GM12864 (cell line): Measurements from ENCODE around the gene MSI1.

Source experiments
- DNase-seq: peaks from one replicate; pipeline ENCODE4 v3.0.0-alpha.2; 2011; ENCODE audit warnings: low read depth
- H3K4me3 ChIP-seq: 2 replicates; pipeline ENCODE4 v1.5.1; 2011; ENCODE audit warnings: mild to moderate bottlenecking, low read depth, low read length, control low read depth
- TF ChIP-seq, protein P1 (sequence below): IDR thresholded peaks from 2 replicates; pipeline ENCODE4 v1.5.1; 2011; ENCODE audit warnings: low read depth, mild to moderate bottlenecking, moderate library complexity, low read length, control low read depth, inconsistent platforms; ENCODE audit errors: missing control alignments

MSI1 gene

DNA sequence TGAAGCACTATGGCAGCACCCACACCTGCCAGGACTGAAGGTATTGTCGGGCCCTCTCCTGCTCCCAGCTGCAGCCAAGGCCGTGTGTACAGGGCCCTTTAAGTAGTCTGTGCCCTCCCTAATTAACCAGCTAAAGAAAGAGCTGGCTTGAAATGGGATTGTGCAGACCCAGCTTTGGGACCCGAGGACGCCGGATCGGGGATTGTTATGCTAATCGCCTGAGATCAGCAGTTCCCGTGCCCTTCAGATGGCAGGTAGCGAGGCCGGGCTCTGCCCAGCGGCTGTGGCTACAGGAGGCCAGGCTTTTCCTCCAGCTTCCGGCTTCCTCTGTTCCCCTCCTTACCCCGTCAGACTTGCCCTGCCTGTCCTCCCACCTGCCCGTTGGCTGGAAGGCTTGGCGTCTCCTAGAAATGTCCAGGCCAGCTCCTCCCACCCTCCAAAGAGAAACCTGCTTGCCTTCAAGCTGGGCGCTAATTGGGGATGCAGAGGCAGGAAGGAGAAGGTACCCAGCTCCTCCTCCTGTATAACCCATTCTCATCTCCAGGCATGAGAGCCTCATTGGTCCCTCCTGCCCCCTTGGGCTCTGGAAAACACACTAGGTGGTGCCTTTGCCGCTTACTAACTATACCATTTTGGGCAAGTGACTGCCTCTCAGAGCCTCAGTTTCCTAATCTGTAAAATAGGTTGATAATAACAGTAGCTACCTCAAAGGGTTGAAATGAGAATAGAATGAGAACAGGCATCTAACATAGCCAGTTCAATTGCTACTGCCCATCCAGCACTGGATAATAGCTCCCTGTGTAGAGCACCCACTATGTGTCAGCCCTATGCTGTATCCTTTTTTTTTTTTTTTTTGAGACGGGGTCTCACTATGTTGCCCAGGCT is 25.8 kb upstream of the MSI1 start:
- TF ChIP-seq, protein P1, sequence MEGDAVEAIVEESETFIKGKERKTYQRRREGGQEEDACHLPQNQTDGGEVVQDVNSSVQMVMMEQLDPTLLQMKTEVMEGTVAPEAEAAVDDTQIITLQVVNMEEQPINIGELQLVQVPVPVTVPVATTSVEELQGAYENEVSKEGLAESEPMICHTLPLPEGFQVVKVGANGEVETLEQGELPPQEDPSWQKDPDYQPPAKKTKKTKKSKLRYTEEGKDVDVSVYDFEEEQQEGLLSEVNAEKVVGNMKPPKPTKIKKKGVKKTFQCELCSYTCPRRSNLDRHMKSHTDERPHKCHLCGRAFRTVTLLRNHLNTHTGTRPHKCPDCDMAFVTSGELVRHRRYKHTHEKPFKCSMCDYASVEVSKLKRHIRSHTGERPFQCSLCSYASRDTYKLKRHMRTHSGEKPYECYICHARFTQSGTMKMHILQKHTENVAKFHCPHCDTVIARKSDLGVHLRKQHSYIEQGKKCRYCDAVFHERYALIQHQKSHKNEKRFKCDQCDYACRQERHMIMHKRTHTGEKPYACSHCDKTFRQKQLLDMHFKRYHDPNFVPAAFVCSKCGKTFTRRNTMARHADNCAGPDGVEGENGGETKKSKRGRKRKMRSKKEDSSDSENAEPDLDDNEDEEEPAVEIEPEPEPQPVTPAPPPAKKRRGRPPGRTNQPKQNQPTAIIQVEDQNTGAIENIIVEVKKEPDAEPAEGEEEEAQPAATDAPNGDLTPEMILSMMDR, result no peak
- DNase-seq, result no peak

DNA sequence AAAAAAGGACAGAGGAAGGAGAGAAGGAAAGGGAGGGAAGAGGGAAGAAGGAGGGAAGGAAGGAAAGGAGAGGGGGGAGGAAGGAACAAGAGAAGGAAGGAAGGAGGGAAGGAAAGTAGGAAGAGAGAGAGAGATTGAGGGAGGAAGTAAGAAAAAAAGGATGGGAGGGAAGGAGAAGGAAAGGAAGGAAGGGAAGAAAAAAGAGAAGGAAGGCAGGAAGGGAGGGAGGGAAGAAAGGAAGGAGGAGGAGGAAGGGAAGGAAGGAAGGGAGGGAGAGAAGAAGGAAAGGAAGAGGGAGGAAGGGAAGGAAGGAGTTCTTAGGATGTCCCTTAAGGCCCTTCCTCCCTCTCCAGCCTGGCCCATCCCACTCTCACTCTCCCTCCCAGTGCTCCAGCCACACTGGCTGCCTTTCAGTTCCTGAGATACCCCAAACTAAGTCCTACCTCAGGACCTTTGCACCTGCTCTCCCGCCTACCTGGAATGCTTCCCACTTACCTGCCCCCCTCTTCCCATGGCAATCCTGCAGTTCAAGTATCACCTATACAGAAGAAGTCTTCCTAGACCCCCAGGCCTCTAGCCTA is 21.7 kb upstream of the MSI1 start:
- H3K4me3 ChIP-seq, result no peak overlapping the region
- TF ChIP-seq, protein P1, result no peak
- no peak for DNase-seq

More for the DNA sequence above, 25.8 kb upstream of the MSI1 start:
- no peak overlapping the region for H3K4me3 ChIP-seq

DNA sequence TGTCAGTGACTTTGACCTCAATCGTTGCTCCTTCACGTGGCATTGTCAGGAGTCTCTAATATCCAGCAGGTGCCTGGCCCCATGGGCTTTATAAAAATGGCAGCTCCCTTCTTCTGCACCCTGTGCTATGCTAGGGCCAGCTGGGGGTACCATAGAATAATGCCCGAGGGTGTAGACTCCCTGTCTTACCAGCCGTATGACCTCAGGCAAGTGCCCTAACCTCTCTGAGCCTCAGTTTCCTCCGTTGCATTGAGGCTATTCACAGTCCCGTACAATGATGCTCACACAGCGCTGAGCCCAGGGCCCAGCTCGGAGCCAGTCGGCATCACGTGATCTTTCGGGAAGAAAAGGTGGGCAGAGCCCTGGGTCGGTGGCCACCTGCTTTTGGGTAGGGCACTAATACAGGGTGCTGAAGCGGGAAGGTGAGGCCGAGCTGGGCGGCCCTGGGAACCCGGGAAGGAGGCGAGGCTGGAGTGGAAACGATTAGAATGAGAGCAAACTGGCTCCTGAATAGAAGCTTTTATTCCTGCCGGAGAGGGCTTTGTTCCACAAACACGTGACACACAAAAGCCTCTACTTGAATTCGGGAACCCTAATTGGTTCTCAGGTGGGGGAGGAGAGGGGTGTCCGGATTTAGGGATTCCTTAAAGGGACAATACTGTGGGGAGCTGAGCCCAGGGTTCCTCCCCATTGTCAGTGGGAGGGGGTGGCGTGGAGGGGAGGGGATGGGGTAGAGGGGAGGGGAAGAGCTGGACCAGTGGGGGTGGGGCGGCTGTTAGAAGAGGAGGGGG is 19.9 kb upstream of the MSI1 start:
- H3K4me3 ChIP-seq, result no peak overlapping the region
- TF ChIP-seq, protein P1, result no peak
- DNase-seq, result no peak

DNA sequence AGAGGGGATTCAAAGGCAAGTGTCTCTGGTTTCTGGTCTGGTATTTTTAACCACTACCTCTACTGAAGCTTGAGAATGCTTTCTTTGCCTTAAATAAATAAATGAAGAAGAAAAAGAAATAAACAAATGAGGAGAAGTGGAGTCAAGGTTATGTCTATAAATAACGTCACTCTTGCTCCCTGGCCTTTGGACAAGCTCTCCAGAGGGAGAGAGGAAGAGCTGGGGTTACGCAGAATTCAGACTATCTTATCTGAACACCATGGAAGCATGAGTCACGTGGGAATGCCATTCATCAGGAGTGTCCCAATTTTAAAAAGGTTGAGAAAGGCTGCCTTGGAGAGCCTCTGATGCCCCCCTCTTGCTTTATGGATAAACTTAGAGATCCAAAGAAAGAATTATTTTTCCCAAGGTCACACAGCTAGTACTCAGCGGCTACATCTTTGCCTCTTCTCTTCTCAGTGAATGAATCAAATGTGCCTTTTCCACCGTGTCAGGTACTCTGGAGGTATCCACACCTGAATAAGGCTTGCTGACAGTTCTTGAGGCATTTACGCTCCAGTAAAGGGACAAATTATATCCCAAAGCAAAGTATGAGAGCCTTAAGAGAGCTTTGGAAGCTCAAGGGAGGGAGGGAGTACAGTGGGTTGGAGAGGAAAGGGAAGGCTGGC is 12.9 kb upstream of the MSI1 start:
- TF ChIP-seq, protein P1, result no peak
- DNase-seq, result no peak
- no peak overlapping the region for H3K4me3 ChIP-seq

DNA sequence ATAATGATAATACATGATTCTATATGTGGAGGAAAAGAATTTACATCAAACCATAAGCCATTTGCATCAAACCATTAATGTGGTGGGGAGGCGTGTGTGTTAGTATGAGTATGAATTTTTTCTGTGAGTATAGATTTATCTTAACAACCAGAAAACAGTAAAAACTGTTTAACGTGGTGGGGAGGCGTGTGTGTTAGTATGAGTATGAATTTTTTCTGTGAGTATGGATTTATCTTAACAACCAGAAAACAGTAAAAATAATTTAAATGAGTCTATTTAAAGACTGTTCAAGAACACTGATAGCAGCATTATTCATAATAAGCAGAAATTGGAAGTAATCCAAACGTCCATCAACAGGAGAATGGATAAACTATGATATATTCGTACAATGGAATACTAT is 9.1 kb upstream of the MSI1 start:
- H3K4me3 ChIP-seq, result no peak overlapping the region
- TF ChIP-seq, protein P1, result no peak
- DNase-seq, result no peak

DNA sequence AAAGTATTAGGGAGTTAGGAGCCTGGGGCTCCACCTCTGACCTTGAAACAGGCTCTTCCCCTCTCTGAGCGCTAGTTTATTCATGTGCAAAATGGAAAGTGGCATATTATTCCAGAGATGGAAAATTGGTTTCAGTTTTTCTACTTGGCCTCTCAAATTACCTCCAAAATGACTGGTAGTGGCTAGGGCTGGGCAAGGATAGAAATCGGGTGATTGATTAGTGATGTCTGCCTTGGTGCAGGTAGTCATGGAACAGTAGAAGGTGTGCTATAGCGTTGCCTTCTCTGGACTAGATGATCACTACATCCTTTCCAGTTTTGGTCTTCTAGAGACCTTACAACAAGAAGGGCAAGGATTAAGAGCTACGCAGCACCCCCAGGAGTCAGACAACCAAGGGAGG is 8.6 kb upstream of the MSI1 start:
- H3K4me3 ChIP-seq, result no peak overlapping the region
- no peak for DNase-seq
- TF ChIP-seq, protein P1, result no peak
